DND-41 (cell line): ENCODE data around the gene RASL12.

ENCODE experiments used
- CTCF ChIP-seq: IDR thresholded peaks from 2 replicates; pipeline ENCODE4 v1.5.1; 2012; ENCODE audit warnings: borderline replicate concordance, low read length, moderate library complexity, mild to moderate bottlenecking; ENCODE audit not compliant: poor library complexity, severe bottlenecking; ENCODE audit errors: extremely low read depth
- EZH2 ChIP-seq: IDR thresholded peaks from 3 replicates; pipeline ENCODE4 v1.6.1; 2012; ENCODE audit warnings: borderline replicate concordance, low read depth, mild to moderate bottlenecking, moderate library complexity, low read length, inconsistent platforms; ENCODE audit not compliant: severe bottlenecking

- TF ChIP-seq CTCF, result no peak
- TF ChIP-seq EZH2, result no peak
Observed at GRCh38 chr15:65089206-65089824, 21.5 kb upstream of the RASL12 start.
